GM20000 (cell line): ENCODE measurements around the gene RAB8A.

ENCODE experiments used
- DNase-seq: peaks from one replicate; pipeline ENCODE4 v3.0.0; 2012; ENCODE audit warnings: low spot score
- CTCF ChIP-seq: IDR thresholded peaks from 2 replicates; pipeline ENCODE4 v1.5.1; 2012; ENCODE audit warnings: mild to moderate bottlenecking, control low read depth; ENCODE audit errors: extremely low read depth, missing control alignments

RAB8A gene

GRCh38 chr19:16074488-16075365 lies 37.0 kb upstream of the RAB8A start:
- TF ChIP-seq CTCF = no peak
- no peak for DNase-seq

- no peak for DNase-seq
- no peak for TF ChIP-seq CTCF
Observed at GRCh38 chr19:16075430-16076153, 36.1 kb upstream of the RAB8A start.

- peak; percentile 92 for DNase-seq
- no peak for TF ChIP-seq CTCF
Observed at GRCh38 chr19:16076154-16076957, 35.3 kb upstream of the RAB8A start, which contains the start of gene TPM4. Gene TPM4, plus strand, starts transcription at chr19:16076495. Its CDS starts 71 bp downstream, at chr19:16076566.

- no peak for TF ChIP-seq CTCF
- DNase-seq = no peak
Observed at GRCh38 chr19:16076958-16077611, 34.6 kb upstream of the RAB8A start.

GRCh38 chr19:16077984-16078758 lies 33.5 kb upstream of the RAB8A start:
- DNase-seq = no peak
- TF ChIP-seq CTCF = no peak

- TF ChIP-seq CTCF = no peak
- DNase-seq = peak; percentile 82
Observed at GRCh38 chr19:16078759-16079707, 32.7 kb upstream of the RAB8A start.
